ENCODE data around the gene PRKACA. TPM values are rescaled to one million over a fixed set of nuclear protein-coding genes. Genes with fewer than 3 reads are reported as not detected.

Gene PRKACA
- total RNA-seq, 4 donors from 2014 or later = 45.9 to 53.7 (median 49.2) TPM

GRCh38 chr19:14112051-14112808, 5.3 kb downstream of the PRKACA start:
- TF ChIP-seq CTCF (IDR thresholded peaks at IDR 0.05) (no peak), POLR2A (IDR thresholded peaks at IDR 0.05) (no peak)
- peak in 1 of 2 donors; percentile 88 for DNase-seq (ENCODE audit: low spot score in 2 of 2)
- intact Hi-C loops (cut with DNase I; ENCODE audit: low total_unique reads) = no loop called here
- WGBS, 2 donors = 47 to 62% methylated on average over 11 to 12 of the region's 12 CpGs
- no peak overlapping the region for H3K4me3 ChIP-seq (ENCODE audit: low read depth, poor library complexity, severe bottlenecking)

DNA sequence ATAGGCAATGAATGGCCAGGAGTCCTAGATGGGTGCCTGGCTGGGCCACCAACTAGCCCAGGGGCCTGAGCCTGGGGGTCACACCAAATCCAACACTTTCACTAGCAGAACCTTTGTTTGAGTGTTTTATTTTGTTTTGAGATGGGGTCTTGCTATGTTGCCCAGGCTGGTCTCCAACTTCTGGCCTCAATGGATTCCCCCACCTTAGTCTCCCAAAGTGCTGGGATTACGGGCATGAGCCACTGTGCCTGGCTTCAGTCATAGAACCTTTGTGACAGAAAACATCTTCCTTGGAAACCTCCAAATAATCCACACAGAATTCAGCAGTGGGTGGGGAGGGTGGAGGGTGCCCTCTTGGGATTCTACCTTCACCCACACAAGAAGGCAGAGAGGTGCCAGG, 6.1 kb downstream of the PRKACA start:
- WGBS, 2 donors = 90 to 100% methylated on average over 1 of the region's 1 CpG
- TF ChIP-seq CTCF (IDR thresholded peaks at IDR 0.05) (no peak), POLR2A (IDR thresholded peaks at IDR 0.05) (no peak)
- no peak for DNase-seq (ENCODE audit: low spot score in 2 of 2)
- no peak overlapping the region for H3K4me3 ChIP-seq (ENCODE audit: low read depth, poor library complexity, severe bottlenecking)
- intact Hi-C loops (cut with DNase I; ENCODE audit: low total_unique reads) = no loop called here

GRCh38 chr19:14110650-14111049, 6.9 kb downstream of the PRKACA start:
- intact Hi-C loops (cut with DNase I; ENCODE audit: low total_unique reads) = no loop called here
- H3K4me3 ChIP-seq (ENCODE audit: low read depth, poor library complexity, severe bottlenecking) = no peak overlapping the region
- WGBS, 2 donors = 51 to 80% methylated on average over 2 of the region's 2 CpGs
- no peak for TF ChIP-seq CTCF (IDR thresholded peaks at IDR 0.05)
- no peak for TF ChIP-seq POLR2A (IDR thresholded peaks at IDR 0.05)
- no peak for DNase-seq (ENCODE audit: low spot score in 2 of 2)

- intact Hi-C loops (cut with DNase I; ENCODE audit: low total_unique reads) = no loop called here
- TF ChIP-seq POLR2A (IDR thresholded peaks at IDR 0.05) (no peak), CTCF (IDR thresholded peaks at IDR 0.05) (no peak)
- 79 to 85% methylated on average over 23 of the region's 23 CpGs for WGBS, 2 donors
- no peak overlapping the region for H3K4me3 ChIP-seq (ENCODE audit: low read depth, poor library complexity, severe bottlenecking)
- no peak for DNase-seq (ENCODE audit: low spot score in 2 of 2)
Observed at GRCh38 chr19:14107581-14108461, 9.7 kb downstream of the PRKACA start.

GRCh38 chr19:14106840-14107239, 10.7 kb downstream of the PRKACA start:
- no peak for DNase-seq (ENCODE audit: low spot score in 2 of 2)
- intact Hi-C loops (cut with DNase I; ENCODE audit: low total_unique reads) = no loop called here
- WGBS, 2 donors = 86 to 92% methylated on average over 12 to 15 of the region's 16 CpGs
- H3K4me3 ChIP-seq (ENCODE audit: low read depth, poor library complexity, severe bottlenecking) = no peak overlapping the region
- TF ChIP-seq CTCF (IDR thresholded peaks at IDR 0.05) = no peak
- TF ChIP-seq POLR2A (IDR thresholded peaks at IDR 0.05) = no peak
